ENCODE measurements around the gene SLC27A6. TPM values are rescaled to one million over a fixed set of nuclear protein-coding genes. Genes with fewer than 3 reads are reported as not detected.

The SLC27A6 gene
- total RNA-seq, 2 experiments from 2014 or later: not detected

Other genes with a start within 250 kb of the SLC27A6 start
- gene ISOC1, start 129.3 kb downstream of the SLC27A6 start, total RNA-seq: 10 to 100 TPM; 15.5 to 21.4 TPM

Data from activated CD8-positive, alpha-beta memory T cell treated with anti-CD3 and anti-CD28 coated beads, Interleukin-2, amount 10 ng/mL, durations not matched to agents 7 days and 5 days (primary cell).